GM18907 (cell line): ENCODE results near the gene LGALS16.
A peak's percentile ranks its signal among the peaks of the same experiment; 100 is the strongest.
"Not testable (repeated sequence)": the region's sequence is repeated elsewhere in the genome, so short reads cannot be mapped to it uniquely, and the experiment has no call there.

Experiments
- ATAC-seq: cut with Tn5 transposase; IDR thresholded peaks from one replicate; pipeline ENCODE4 v1.9.1; 2021; ENCODE audit warnings: mild to moderate bottlenecking, moderate library complexity; ENCODE audit not compliant: unreplicated experiment

Gene LGALS16

DNA sequence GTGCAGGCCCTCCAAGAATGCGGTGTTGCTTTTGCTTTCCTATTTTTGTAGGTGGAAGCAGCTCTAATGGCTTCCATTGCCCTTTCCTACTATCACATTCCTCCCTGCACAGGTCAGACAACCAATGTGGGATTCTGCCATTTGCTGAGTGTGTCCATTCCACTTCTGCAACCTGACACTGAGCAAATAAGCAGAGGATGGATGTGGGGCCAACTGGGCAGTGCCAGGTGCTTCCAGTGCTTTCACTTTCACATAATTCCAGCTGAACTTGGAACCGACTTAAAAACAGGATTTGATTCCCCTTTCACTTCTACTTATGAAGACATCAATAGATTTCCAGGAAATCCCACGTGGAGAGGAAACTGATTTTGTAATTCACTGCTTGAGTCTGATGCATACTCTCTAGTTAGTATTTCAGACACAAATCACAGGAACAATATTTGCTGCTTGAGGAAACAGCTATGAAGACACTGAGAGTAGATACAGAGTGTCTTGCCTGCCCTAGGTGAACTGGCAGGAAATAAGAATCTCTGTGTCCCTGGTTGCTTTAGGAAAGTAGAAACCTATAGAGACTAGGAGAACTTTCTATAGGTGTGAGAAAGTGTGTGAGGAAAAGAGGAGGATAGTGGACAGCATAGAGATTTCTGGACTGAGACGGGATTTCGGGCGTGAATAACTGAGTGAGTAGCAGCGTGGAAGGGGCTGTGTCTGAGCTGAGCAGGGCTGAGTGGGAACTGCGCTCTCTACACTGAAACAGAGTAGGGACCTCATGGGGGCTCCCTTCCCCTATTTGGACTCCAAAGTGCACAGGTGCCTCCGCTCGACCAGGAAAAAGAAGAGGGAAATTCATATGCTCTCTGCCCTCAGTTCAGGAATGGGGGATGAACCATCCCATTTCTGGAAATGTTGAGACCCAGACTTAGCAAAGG is 22.5 kb downstream of the LGALS16 start:
- peak; percentile 2 for ATAC-seq

DNA sequence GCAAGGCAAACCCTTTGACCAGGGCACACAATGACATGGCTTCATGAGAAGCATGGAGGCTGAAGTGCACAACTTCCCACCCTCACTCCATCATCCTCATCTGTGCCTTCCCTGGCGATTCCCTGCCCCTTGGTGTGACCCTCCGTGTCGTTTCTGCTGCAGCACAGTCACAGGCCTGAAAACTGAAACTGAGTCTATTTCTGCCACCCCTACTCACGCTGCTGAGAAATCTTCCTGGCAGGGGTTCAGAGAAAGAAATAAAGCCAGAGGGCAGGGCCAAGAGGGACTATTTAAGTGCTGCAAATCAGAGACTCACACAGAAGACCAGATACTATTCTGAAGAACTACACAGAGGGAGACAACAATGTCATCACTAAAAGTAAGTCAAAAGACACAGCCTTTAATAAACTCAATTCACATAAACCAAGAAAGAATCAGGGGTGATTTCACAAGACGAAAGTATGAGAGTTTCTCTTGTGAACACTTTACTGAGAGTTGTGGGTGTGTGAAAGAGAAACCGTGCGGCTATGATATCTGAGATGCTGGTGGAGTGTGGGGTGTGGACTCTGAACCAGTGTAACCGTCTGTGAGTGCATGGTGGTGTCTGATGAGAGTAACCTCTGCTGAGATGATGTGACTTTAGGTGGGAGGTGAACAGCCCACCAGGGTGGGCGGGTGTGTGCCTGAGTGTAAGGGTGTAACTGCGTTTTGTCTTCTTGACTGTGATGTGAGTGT is 23.5 kb downstream of the LGALS16 start:
- ATAC-seq: peak; percentile 59

DNA sequence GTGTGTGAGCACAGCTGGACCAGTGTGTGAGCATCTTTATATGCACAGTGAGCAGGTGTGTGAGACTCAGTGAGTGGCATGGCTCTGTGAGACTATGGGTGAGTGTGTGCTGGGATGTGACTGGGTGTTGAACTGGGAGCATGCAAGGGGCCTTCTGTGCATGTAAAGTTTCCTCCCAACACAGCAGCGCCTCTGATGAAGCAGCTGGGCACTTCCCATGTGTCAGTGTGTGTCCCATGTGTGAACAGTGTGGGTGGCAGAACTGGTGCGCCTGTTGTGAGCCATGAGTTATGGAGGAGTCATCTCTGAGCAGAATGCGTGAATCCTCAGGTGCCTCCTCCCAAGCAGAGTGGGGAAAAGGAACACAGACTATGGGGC is 24.1 kb downstream of the LGALS16 start:
- ATAC-seq: no peak

DNA sequence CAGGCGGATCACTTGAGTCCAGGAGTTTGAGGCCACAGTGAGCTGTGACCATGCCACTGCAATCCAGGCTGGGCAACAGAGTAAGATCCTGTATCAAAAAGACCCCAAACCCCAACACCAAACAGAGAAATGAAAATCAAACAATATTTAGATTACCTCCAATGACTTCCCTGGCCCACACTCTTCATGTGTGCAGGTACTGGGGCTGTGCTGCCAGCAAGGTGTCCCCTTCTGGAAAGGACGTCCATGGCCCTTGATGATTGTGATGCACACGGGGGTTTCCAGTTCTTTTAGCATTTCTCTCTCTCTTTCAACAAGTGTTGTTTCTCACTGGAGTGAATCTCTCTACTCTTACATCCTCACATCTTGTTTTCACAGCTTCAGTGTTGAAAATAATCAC is 24.9 kb downstream of the LGALS16 start:
- no peak for ATAC-seq

DNA sequence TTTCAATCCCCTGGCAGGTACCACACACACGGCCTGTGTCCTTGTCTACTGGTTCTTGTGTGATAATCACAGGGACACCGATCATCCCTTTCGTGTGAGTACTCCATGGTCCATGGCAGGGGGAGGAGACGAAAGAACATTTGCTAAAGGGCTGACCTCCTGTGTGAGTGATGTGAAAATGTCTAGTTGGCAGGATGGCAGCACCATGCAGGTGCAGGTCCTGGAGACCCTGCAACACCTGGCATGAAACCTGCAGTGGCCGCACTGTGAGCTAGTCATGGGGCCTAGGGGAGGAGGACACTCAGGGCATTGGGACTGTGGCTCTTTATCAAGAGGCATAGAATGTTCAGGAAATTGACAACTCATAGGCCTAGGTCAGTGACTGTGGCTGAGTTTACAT is 25.7 kb downstream of the LGALS16 start:
- ATAC-seq: no peak

DNA sequence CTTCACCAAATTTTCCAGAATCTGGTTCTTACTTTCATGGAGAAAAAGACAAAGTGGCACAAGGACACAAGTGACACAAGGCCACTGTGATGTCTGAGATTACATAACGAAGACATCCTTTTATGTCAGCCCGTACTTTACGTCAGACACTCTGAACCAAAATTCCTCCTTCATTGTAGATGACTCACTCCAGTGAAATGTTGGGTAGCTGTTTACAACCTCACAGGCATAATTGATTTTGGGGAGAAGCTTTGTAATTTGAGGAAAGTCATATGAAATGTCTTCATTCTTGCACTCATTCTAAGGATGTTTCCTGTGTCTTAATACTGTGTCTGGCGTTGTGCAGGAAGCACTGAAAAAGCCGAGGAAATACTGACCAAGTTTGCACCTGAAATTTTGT is 28.6 kb downstream of the LGALS16 start:
- ATAC-seq: no peak

DNA sequence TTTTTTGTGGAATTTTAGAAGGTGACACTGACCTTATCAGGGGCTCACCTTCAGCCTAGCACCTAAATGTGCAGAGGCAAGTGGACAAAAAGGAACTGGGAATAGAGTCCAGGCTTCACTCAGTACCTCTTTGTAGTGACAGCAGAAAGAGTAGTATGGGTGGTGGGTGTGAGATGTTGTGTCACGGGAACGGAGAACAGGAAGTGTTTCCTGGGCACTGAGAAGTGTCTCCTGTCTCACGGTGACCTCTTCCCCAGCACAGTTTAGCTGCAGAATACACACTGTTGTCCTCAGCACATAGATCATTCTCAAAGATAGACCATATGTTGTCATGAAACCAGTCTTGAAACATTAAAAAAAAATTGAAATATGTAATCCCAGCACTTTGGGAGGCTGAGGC is 31.0 kb downstream of the LGALS16 start:
- ATAC-seq: no peak

DNA sequence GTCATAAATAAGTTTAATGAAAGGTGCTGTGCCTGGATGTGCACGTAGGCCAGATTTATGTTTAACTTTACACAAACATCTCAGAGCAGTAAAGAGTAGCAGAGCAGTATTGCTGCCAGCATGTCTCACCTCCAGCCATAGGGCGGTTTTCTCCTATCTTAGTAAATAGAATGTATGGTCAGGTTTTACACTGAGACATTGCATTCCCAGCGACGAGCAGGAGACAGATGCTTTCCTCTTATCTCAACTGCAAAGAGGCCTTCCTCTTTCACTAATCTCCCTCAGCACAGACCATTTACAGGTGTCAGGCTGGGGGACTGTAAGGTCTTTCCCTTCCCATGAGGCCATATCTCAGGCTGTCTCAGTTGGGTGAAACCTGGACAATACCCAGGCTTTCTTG is 32.9 kb downstream of the LGALS16 start:
- not testable (repeated sequence) for ATAC-seq

DNA sequence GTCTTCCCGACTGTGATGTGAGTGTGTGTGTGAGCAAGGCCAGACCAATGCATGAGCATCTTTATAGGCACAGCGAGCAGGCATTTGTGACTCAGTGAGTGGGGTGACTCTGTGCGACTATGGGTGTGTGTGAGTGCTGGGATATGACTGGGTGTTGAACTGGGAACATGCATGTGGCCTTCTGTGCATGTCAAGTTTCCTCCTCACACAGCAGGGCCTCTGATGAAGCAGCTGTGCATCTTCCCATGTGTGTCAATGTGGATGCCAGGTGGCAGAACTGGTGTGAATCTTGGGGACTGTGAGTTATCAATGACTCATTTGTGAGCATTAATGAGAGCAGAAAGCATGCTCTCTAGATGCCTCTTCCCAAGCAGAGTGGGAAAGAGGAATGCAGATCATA is 36.5 kb downstream of the LGALS16 start:
- no peak for ATAC-seq

DNA sequence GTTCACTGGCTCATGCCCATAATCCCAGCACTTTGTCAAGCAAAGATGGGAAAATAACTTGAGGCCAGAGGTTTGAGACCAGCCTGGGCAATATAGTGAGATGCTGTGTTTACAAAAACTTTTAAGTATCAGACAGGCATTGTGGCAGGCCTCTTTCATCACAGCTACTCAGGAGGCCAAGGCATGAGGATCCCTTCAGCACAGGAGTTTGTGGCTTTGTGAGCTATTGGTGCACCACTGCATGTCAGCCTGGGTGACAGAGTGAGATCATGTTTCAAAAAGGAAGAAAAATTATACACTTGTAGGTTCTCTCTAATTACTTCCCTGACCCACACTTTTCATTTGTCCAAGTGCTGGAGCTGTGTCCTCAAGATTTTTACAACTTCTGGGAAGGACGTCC is 37.1 kb downstream of the LGALS16 start:
- ATAC-seq: no peak

DNA sequence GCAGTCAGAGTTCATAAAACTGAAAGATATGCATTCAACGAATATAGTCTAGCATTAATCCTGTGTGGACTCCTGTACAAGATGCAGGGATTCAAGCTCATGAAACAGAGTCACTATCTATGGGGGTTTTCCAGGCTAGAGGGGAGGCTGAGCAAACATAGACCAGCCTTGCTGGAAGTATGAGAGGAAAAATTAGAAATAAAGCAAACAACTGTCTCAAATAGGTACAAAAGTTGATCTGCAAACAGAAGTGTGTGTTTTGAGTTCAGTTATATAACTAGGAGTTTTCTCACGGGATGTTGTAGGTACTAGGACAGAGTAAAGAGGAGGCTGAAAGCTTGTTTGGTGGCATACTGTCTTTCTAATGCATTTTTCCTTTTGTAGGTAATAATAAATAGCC is 40.0 kb downstream of the LGALS16 start:
- ATAC-seq: no peak

DNA sequence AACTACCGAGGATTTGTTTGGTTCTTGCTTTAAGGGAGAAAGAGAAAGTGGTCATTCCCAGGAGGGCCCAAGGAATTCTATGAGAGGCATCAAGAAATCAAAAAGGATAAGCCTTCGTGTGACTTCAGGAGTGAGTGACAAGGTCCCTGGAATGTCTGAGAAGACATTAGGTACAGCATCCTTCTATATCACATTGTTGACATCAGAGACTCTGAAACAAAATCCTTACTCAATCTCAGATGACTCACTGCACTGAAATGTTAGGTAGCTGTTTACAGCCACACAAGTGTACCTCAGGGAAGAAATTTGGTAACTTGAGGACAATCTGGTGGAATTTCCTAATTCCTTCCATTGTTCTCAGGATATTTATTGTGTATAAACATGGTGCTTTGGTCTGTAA is 40.7 kb downstream of the LGALS16 start:
- ATAC-seq: no peak

DNA sequence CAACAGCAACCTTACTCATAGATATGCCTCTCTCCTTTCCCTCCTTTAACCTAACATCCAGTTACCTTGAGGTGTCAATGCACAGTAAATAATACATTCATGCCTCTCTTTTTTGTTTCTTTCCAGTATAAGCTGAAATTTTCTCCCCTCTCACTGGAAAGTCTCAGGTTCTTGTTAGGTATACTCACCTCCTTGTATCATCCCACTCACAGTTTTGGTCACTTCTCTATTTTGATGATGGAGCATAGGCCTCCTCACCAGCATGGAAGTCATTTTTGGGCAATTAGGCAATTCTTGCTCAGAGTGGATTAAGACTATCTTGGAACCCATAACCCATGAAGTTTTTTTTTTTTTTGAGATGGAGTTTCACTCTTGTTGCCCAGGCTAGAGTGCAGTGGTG is 42.8 kb downstream of the LGALS16 start:
- ATAC-seq: no peak

DNA sequence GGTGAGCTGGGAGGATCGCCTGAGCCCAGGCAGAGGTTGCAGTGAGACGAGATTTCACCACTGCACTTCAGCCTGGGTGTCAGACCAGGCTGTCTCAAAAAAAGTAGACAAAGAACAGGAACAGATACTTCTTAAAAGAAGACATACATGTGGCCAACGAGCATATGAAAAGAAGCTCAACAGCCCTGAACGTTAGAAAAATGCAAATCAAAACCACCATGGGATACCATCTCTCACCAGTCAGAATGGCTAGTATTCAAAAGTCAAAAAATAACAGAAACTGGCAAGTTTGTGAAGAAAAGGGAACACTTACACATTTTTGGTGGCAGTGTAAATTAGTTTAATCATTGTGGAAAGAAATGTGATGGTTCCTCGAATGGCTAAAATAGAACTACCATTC is 45.6 kb downstream of the LGALS16 start:
- ATAC-seq: peak; percentile 43

DNA sequence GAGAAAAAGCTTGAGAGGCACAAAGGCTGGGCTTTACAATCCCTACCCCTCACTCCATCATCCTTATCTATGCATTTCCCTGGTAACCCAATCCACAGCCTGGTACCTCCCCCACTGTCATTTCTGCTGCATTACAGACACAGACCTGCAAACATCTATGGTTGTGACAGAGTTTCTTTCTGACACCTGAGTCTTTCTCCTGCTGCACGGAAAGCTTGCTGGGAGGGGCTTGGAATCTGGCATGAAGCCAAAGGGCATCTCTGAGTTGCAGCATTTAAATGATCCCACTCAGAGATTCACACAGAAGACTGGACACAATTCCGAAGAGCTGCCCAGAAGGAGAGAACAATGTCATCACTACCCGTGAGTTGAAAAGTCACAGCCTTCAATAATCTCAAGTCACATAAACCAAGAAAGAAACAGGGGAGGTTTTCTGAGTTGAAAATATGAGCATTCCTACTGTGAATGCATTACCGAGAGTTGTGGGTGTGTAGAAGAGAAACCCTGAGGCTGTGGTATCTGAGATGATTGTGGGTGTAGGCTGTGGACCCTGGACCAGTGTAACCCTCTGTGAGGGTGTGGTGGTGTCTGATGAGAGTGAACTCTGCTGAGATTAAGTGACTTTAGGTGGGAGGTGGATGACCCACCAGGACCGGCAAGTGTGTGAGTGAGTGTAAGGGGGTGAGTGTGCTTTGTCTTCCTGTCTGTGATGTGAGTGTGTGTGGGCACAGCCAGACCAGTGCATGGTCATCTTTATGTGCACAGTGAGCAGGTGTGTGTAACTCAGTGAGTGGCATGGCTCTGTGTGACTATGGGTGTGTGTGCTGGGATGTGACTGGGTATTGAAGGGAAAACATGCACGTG is 48.7 kb downstream of the LGALS16 start, which contains the start of gene LGALS14:
Gene LGALS14, plus strand, starts transcription at position 301 of the 864 bp plus-strand sequence. Its CDS starts 48 bp downstream, at position 349.
- ATAC-seq: no peak

DNA sequence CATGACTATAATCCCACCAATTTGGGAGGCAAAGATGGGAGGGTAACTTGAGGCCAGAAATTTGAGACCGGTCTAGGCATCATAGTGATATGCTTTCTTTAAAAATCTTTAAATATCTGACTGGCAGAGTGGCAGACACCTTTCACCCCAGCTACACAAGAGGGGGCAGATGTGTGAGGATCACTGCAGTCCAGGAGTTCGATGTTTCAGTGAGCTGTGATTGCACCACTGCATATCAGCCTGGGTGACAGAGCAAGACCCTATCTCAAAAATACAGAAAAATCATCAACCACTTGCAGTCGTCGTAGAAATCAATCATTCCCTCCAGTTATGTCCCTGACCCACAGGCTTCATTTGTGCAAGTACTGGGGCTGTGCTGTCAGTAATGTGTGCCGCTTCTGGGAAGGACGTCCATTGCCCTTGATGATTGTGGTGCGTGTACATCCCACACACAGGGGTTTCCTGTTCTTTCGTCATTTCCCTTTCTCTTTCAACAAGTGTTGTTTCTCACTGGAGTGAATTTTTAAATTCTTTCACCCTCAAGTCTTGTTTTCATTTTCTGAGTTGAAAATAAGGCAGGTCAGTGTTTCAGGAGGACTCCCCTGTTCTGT is 50.0 kb downstream of the LGALS16 start:
- no peak for ATAC-seq

DNA sequence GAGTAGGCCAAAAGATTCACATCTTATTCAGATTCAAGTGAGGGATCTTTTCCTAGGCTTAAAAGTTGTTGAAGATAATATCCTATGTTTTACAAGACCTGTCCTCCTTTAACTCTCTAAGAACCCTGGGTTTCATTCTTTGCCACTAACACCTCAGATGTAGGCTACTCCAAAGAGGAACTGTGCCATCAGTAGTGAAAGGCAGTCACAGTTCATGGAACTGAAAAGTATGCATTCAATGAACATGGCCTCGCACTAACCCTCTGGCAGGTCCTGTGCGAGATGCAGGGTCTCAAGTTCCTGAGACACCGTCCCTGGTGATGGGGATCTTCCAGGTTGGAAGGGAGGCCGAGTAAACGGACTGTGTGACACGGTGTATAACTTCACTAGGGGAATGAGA is 52.9 kb downstream of the LGALS16 start:
- no peak for ATAC-seq

DNA sequence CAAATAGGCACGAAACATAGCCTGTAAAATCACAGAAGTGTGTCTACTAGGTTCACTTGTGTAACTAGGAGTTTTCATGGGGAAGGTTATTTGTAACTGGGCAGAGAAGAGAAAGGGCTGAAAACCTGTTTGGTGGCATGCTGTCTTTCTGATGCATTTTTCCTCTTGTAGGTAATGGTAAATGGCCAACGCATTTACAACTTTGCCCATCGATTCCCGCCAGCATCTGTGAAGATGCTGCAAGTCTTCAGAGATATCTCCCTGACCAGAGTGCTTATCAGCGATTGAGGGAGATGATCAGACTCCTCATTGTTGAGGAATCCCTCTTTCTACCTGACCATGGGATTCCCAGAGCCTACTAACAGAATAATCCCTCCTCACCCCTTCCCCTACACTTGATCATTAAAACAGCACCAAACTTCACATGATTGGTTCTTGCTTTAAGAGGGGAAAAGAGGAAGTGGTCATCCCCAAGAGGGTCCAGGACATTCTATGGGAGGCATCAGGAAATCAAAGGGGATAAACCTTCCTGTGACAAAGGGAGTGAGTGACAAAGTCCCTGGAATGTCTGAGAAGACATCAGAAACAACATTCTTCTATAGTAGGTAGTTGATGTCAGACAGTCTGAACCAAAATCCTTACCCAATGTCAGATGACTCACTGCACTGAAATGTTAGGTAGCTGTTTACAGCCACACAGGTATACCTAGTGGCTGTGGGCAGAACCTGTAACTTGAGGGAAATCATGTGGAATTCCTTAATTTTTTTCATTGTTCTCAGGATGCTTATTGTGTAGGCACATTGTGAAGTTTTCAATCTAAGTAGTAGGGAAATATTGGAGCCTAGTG is 53.5 kb downstream of the LGALS16 start:
- no peak for ATAC-seq
